ENCODE measurements around the gene ZNF319.

GRCh38 chr16:57997528-57998265 is 2.8 kb downstream of the ZNF319 start:
- TF ChIP-seq CTCF (conservative IDR thresholded peaks at IDR 0.05) (no peak), ZFX (IDR thresholded peaks at IDR 0.05) (no peak)
